NCI-H2227 treated with DMSO at 0.1 percent for 48 hours (cell line): ENCODE measurements around the gene UNC119B.

Experiments used
- DNase-seq: peaks from one replicate; lab custom pipeline; 2025; lab: John Stamatoyannopoulos, UW

The UNC119B gene

GRCh38 chr12:120767071-120768024 lies 57.1 kb downstream of the UNC119B start:
- DNase-seq, result no peak

- DNase-seq, result no peak
These were observed 60.8 kb downstream of the UNC119B start for GRCh38 chr12:120771097-120771496.
